Measurements from ENCODE around the gene RDH11.

The RDH11 gene

GRCh38 chr14:67733616-67734015, 38.1 kb upstream of the RDH11 start:
- no peak for TF ChIP-seq CTCF (IDR thresholded peaks at IDR 0.05; ENCODE audit: extremely low read depth, insufficient read depth, missing control alignments)
- no peak for DNase-seq (ENCODE audit: low spot score)
- in situ Hi-C loops (cut with MboI; ENCODE audit: low pct_unique_long_range_greater_than_20kb, low sequenced_read_pairs, unreplicated experiment) = no loop called here

GRCh38 chr14:67729072-67729885, 33.7 kb upstream of the RDH11 start:
- DNase-seq (ENCODE audit: low spot score) = no peak
- in situ Hi-C loops (cut with MboI; ENCODE audit: low pct_unique_long_range_greater_than_20kb, low sequenced_read_pairs, unreplicated experiment) = no loop called here
- TF ChIP-seq CTCF (IDR thresholded peaks at IDR 0.05; ENCODE audit: extremely low read depth, insufficient read depth, missing control alignments) = no peak

- DNase-seq (ENCODE audit: low spot score) = no peak
- no peak for TF ChIP-seq CTCF (IDR thresholded peaks at IDR 0.05; ENCODE audit: extremely low read depth, insufficient read depth, missing control alignments)
- in situ Hi-C loops (cut with MboI; ENCODE audit: low pct_unique_long_range_greater_than_20kb, low sequenced_read_pairs, unreplicated experiment) = no loop called here
These were observed 32.7 kb upstream of the RDH11 start for GRCh38 chr14:67728258-67728657.

- no peak for TF ChIP-seq CTCF (IDR thresholded peaks at IDR 0.05; ENCODE audit: extremely low read depth, insufficient read depth, missing control alignments)
- no peak for DNase-seq (ENCODE audit: low spot score)
- in situ Hi-C loops (cut with MboI; ENCODE audit: low pct_unique_long_range_greater_than_20kb, low sequenced_read_pairs, unreplicated experiment) = no loop called here
These were observed 31.8 kb upstream of the RDH11 start for GRCh38 chr14:67727361-67727760.

GRCh38 chr14:67725171-67725570, 29.6 kb upstream of the RDH11 start:
- DNase-seq (ENCODE audit: low spot score) = no peak
- in situ Hi-C loops (cut with MboI; ENCODE audit: low pct_unique_long_range_greater_than_20kb, low sequenced_read_pairs, unreplicated experiment) = no loop called here

GRCh38 chr14:67722293-67722692, 26.7 kb upstream of the RDH11 start:
- no peak for DNase-seq (ENCODE audit: low spot score)
- in situ Hi-C loops (cut with MboI; ENCODE audit: low pct_unique_long_range_greater_than_20kb, low sequenced_read_pairs, unreplicated experiment) = no loop called here
- TF ChIP-seq CTCF (IDR thresholded peaks at IDR 0.05; ENCODE audit: extremely low read depth, insufficient read depth, missing control alignments) = no peak

More at GRCh38 chr14:67725171-67725570, 29.6 kb upstream of the RDH11 start:
- no peak for TF ChIP-seq CTCF (IDR thresholded peaks at IDR 0.05; ENCODE audit: extremely low read depth, insufficient read depth, missing control alignments)

Measured in GM13977 (cell line).